HEK293T (cell line): ENCODE data around the gene OR2Z1.

ENCODE experiments used
- BHLHE40 ChIP-seq: fragments of 450-650 bp; IDR thresholded peaks from 2 replicates; pipeline ENCODE4 v1.6.1; 2016; ENCODE audit warnings: mild to moderate bottlenecking, moderate library complexity, borderline replicate concordance
- CTBP1 ChIP-seq: fragments of 450-650 bp; IDR thresholded peaks from 2 replicates; pipeline ENCODE4 v1.6.1; 2016; ENCODE audit warnings: borderline replicate concordance
- FOXK2 ChIP-seq: fragments of 450-650 bp; IDR thresholded peaks from 2 replicates; pipeline ENCODE4 v1.6.1; 2016; ENCODE audit warnings: mild to moderate bottlenecking
- FOXM1 ChIP-seq: fragments of 450-650 bp; IDR thresholded peaks from 2 replicates; pipeline ENCODE4 v1.6.1; 2017; ENCODE audit warnings: mild to moderate bottlenecking, borderline replicate concordance
- HDGF ChIP-seq: fragments of 450-650 bp; IDR thresholded peaks from 2 replicates; pipeline ENCODE4 v1.6.1; 2017; ENCODE audit warnings: antibody characterized with exemption, borderline replicate concordance
- L3MBTL2 ChIP-seq: fragments of 450-650 bp; conservative IDR thresholded peaks from 2 replicates; pipeline ENCODE4 v1.6.1; 2016; ENCODE audit warnings: mild to moderate bottlenecking
- LEF1 ChIP-seq: fragments of 450-650 bp; IDR thresholded peaks from 2 replicates; pipeline ENCODE4 v1.6.1; 2017; ENCODE audit warnings: mild to moderate bottlenecking, borderline replicate concordance
- SUZ12 ChIP-seq: fragments of 450-650 bp; IDR thresholded peaks from 2 replicates; pipeline ENCODE4 v1.6.1; 2016; ENCODE audit warnings: mild to moderate bottlenecking
- TARDBP ChIP-seq: fragments of 450-650 bp; IDR thresholded peaks from 2 replicates; pipeline ENCODE4 v1.6.1; 2016
- TF ChIP-seq, protein P1 (sequence below): fragments of 450-650 bp; IDR thresholded peaks from 2 replicates; pipeline ENCODE4 v1.6.1; 2016

DNA sequence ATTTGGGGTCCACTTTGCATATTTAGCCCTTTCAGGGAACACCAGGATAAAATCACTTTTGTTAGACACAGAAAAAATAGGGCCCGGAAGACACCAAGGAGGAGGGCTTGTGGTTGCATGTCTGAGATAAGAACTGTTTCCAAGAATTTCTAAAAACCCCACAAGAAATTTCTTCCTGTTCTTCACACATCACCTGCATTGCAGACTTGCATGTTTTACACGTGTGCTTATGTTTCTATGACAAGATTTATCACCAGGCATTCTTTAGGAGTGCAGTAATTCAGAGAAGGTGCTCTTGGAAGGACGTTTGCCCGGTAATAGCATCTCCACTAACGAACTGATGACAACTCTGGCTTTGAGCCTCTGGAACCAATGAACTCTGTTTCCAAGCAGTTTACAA, 15.7 kb upstream of the OR2Z1 start:
- TF ChIP-seq BHLHE40 (no peak), LEF1 (no peak), SUZ12 (no peak), CTBP1 (no peak), FOXM1 (no peak), L3MBTL2 (no peak), FOXK2 (no peak), HDGF (no peak), TARDBP (no peak)
- TF ChIP-seq, protein P1, sequence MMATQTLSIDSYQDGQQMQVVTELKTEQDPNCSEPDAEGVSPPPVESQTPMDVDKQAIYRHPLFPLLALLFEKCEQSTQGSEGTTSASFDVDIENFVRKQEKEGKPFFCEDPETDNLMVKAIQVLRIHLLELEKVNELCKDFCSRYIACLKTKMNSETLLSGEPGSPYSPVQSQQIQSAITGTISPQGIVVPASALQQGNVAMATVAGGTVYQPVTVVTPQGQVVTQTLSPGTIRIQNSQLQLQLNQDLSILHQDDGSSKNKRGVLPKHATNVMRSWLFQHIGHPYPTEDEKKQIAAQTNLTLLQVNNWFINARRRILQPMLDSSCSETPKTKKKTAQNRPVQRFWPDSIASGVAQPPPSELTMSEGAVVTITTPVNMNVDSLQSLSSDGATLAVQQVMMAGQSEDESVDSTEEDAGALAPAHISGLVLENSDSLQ = no peak
